Uterus (tissue), 2 donors: ENCODE data around the gene OTOP3.

Experiments
- POLR2A ChIP-seq, 2 donors: fragments of 450-650 bp; IDR thresholded peaks; one replicate each; pipeline ENCODE4 v1.6.1; 2016; ENCODE audit warnings: antibody characterized with exemption in 2 of 2, mild to moderate bottlenecking in 1 of 2, moderate library complexity in 1 of 2
- TF ChIP-seq, protein P1 (sequence below), 4 experiments: fragments of 200-600 bp in 2 of 4; fragments of 450-650 bp in 2 of 4; sonication (generic) in 2 of 4; IDR thresholded peaks; one replicate each; pipeline ENCODE4 v1.5.1; 2016 to 2019; ENCODE audit warnings: antibody characterized with exemption in 4 of 4, mild to moderate bottlenecking in 2 of 4, moderate library complexity in 1 of 4

GRCh38 chr17:74951065-74951464, 15.4 kb downstream of the OTOP3 start:
- no peak for TF ChIP-seq POLR2A (IDR thresholded peaks at IDR 0.05)
- TF ChIP-seq, protein P1, sequence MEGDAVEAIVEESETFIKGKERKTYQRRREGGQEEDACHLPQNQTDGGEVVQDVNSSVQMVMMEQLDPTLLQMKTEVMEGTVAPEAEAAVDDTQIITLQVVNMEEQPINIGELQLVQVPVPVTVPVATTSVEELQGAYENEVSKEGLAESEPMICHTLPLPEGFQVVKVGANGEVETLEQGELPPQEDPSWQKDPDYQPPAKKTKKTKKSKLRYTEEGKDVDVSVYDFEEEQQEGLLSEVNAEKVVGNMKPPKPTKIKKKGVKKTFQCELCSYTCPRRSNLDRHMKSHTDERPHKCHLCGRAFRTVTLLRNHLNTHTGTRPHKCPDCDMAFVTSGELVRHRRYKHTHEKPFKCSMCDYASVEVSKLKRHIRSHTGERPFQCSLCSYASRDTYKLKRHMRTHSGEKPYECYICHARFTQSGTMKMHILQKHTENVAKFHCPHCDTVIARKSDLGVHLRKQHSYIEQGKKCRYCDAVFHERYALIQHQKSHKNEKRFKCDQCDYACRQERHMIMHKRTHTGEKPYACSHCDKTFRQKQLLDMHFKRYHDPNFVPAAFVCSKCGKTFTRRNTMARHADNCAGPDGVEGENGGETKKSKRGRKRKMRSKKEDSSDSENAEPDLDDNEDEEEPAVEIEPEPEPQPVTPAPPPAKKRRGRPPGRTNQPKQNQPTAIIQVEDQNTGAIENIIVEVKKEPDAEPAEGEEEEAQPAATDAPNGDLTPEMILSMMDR (IDR thresholded peaks at IDR 0.05) = no peak
